K562 (cell line): ENCODE measurements around the gene LONRF3. TPM values are rescaled to one million over a fixed set of nuclear protein-coding genes. Genes with fewer than 3 reads are reported as not detected.

Experiments used
- POLR2G ChIP-seq: fragments of 200-400 bp; formaldehyde crosslinking; IDR thresholded peaks from 2 replicates; pipeline ENCODE4 v1.6.1; 2017; ENCODE audit warnings: low read depth, mild to moderate bottlenecking, antibody characterized with exemption, low read length, moderate library complexity
- RAD51 ChIP-seq: fragments of 450-650 bp; IDR thresholded peaks from 2 replicates; pipeline ENCODE4 v1.7.1; 2016; ENCODE audit warnings: low read depth, mild to moderate bottlenecking, borderline replicate concordance
- XRCC5 ChIP-seq: fragments of 200-400 bp; formaldehyde crosslinking; IDR thresholded peaks from 2 replicates; pipeline ENCODE4 v1.6.1; 2017; ENCODE audit warnings: low read depth, mild to moderate bottlenecking, low read length
- polyA plus RNA-seq, 8 experiments: library from polyadenylated mRNA; depleted of rRNA in 4 of 8; stranded (reverse) in 5 of 8; unstranded in 3 of 8; fragments of >200 nt; fragmentation: Nextera tagmentation in 2 of 8; fragmentation: Illumina TruSeq in 1 of 8; extraction: Ambion mirVana in 2 of 8; extraction: Trizol in 1 of 8; gene quantifications; 2 replicates each; pipeline versions ENCODE4 v1.2.1 to v1.2.3, GENCODE V29; 2011 to 2014; ENCODE audit warnings: inconsistent platforms in 1 of 8, missing spikeins in 1 of 8
- total RNA-seq, 7 experiments: library from RNA; depleted of rRNA in 6 of 7; stranded (reverse); fragments of >200 nt in 6 of 7; fragmentation: Illumina TruSeq in 2 of 7; extraction: Trizol in 2 of 7; gene quantifications; 2 replicates each; pipeline versions ENCODE4 v1.2.1 to v1.2.3, GENCODE V29; 2011 to 2021; ENCODE audit warnings: low replicate concordance in 1 of 7
- TF ChIP-seq, protein P1 (sequence below): fragments of 450-650 bp; IDR thresholded peaks from 2 replicates; pipeline ENCODE4 v1.6.1; 2016; ENCODE audit warnings: mild to moderate bottlenecking, moderate library complexity
- TF ChIP-seq, protein P2 (sequence below), 2 experiments: fragments of 450-650 bp; formaldehyde crosslinking in 1 of 2; IDR thresholded peaks; 2 replicates each; pipeline versions ENCODE4 v1.4.0 to v1.6.1; 2014 to 2020; ENCODE audit warnings: mild to moderate bottlenecking in 2 of 2, borderline replicate concordance in 1 of 2, low read depth in 1 of 2

LONRF3 gene
- total and polyA plus RNA-seq, 9 of the 15 experiments (the other 6 are each of a cell fraction or from before 2014, with no cell fraction given): 1.3 to 22.0 (median 8.7) TPM

DNA sequence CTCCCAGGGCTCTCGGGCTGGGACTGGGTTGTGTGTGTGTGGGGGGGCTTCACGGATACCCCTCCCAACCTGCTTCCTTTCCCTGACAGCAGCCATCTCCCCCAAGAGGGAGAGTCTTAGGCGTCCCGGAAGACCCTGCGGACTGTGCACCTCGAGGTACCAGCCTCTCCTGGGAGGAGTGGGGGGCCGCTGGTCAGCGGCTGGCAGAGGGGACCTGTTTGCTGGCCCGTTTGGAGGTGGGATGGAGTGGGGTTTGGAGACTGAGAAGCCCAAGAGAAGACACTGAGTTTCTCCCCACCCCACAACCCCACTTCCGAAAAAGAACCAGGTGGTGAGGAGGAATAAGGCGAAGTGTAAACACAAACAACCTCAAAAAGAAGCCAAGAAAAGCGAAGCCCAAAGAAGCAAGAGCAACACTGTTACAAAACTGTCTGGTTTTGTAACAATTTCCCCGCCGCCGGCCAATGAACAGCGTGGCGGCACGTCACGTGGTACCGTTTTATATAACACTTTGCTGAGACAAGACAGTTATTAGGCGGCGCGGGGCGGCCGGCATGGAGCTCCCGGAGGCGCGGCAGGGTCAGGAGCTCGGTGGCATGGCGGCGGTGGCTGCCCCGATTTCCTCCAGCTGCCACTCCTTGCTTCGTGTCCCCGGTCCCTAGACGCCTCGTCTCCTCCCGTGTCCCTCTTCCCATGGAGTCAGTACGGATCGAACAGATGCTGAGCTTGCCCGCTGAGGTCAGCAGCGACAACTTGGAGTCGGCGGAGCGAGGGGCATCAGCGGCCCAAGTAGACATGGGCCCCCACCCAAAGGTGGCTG lies at the start of gene LONRF3 (continued):
- TF ChIP-seq, protein P1, sequence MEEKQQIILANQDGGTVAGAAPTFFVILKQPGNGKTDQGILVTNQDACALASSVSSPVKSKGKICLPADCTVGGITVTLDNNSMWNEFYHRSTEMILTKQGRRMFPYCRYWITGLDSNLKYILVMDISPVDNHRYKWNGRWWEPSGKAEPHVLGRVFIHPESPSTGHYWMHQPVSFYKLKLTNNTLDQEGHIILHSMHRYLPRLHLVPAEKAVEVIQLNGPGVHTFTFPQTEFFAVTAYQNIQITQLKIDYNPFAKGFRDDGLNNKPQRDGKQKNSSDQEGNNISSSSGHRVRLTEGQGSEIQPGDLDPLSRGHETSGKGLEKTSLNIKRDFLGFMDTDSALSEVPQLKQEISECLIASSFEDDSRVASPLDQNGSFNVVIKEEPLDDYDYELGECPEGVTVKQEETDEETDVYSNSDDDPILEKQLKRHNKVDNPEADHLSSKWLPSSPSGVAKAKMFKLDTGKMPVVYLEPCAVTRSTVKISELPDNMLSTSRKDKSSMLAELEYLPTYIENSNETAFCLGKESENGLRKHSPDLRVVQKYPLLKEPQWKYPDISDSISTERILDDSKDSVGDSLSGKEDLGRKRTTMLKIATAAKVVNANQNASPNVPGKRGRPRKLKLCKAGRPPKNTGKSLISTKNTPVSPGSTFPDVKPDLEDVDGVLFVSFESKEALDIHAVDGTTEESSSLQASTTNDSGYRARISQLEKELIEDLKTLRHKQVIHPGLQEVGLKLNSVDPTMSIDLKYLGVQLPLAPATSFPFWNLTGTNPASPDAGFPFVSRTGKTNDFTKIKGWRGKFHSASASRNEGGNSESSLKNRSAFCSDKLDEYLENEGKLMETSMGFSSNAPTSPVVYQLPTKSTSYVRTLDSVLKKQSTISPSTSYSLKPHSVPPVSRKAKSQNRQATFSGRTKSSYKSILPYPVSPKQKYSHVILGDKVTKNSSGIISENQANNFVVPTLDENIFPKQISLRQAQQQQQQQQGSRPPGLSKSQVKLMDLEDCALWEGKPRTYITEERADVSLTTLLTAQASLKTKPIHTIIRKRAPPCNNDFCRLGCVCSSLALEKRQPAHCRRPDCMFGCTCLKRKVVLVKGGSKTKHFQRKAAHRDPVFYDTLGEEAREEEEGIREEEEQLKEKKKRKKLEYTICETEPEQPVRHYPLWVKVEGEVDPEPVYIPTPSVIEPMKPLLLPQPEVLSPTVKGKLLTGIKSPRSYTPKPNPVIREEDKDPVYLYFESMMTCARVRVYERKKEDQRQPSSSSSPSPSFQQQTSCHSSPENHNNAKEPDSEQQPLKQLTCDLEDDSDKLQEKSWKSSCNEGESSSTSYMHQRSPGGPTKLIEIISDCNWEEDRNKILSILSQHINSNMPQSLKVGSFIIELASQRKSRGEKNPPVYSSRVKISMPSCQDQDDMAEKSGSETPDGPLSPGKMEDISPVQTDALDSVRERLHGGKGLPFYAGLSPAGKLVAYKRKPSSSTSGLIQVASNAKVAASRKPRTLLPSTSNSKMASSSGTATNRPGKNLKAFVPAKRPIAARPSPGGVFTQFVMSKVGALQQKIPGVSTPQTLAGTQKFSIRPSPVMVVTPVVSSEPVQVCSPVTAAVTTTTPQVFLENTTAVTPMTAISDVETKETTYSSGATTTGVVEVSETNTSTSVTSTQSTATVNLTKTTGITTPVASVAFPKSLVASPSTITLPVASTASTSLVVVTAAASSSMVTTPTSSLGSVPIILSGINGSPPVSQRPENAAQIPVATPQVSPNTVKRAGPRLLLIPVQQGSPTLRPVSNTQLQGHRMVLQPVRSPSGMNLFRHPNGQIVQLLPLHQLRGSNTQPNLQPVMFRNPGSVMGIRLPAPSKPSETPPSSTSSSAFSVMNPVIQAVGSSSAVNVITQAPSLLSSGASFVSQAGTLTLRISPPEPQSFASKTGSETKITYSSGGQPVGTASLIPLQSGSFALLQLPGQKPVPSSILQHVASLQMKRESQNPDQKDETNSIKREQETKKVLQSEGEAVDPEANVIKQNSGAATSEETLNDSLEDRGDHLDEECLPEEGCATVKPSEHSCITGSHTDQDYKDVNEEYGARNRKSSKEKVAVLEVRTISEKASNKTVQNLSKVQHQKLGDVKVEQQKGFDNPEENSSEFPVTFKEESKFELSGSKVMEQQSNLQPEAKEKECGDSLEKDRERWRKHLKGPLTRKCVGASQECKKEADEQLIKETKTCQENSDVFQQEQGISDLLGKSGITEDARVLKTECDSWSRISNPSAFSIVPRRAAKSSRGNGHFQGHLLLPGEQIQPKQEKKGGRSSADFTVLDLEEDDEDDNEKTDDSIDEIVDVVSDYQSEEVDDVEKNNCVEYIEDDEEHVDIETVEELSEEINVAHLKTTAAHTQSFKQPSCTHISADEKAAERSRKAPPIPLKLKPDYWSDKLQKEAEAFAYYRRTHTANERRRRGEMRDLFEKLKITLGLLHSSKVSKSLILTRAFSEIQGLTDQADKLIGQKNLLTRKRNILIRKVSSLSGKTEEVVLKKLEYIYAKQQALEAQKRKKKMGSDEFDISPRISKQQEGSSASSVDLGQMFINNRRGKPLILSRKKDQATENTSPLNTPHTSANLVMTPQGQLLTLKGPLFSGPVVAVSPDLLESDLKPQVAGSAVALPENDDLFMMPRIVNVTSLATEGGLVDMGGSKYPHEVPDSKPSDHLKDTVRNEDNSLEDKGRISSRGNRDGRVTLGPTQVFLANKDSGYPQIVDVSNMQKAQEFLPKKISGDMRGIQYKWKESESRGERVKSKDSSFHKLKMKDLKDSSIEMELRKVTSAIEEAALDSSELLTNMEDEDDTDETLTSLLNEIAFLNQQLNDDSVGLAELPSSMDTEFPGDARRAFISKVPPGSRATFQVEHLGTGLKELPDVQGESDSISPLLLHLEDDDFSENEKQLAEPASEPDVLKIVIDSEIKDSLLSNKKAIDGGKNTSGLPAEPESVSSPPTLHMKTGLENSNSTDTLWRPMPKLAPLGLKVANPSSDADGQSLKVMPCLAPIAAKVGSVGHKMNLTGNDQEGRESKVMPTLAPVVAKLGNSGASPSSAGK: peak; percentile 55; the same call in 1 of the 2 replicates
- TF ChIP-seq, protein P2, sequence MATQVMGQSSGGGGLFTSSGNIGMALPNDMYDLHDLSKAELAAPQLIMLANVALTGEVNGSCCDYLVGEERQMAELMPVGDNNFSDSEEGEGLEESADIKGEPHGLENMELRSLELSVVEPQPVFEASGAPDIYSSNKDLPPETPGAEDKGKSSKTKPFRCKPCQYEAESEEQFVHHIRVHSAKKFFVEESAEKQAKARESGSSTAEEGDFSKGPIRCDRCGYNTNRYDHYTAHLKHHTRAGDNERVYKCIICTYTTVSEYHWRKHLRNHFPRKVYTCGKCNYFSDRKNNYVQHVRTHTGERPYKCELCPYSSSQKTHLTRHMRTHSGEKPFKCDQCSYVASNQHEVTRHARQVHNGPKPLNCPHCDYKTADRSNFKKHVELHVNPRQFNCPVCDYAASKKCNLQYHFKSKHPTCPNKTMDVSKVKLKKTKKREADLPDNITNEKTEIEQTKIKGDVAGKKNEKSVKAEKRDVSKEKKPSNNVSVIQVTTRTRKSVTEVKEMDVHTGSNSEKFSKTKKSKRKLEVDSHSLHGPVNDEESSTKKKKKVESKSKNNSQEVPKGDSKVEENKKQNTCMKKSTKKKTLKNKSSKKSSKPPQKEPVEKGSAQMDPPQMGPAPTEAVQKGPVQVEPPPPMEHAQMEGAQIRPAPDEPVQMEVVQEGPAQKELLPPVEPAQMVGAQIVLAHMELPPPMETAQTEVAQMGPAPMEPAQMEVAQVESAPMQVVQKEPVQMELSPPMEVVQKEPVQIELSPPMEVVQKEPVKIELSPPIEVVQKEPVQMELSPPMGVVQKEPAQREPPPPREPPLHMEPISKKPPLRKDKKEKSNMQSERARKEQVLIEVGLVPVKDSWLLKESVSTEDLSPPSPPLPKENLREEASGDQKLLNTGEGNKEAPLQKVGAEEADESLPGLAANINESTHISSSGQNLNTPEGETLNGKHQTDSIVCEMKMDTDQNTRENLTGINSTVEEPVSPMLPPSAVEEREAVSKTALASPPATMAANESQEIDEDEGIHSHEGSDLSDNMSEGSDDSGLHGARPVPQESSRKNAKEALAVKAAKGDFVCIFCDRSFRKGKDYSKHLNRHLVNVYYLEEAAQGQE (IDR thresholded peaks at IDR 0.05; ENCODE audit: borderline replicate concordance): 0 out of 2 replicates have a peak, but pooled peaks have one; percentile 3
- TF ChIP-seq, protein P2 (CRISPR knock-in tag; IDR thresholded peaks at IDR 0.05; ENCODE audit: low read depth): no peak
- TF ChIP-seq RAD51: peak; percentile 87
- TF ChIP-seq XRCC5: no peak
- peak; percentile 78 for TF ChIP-seq POLR2G
